H1 (cell line): ENCODE data around the gene ATP6AP1.

Experiments used
- CTCF ChIP-seq, 3 experiments: IDR thresholded peaks; 1 replicate in 2 of 3; 2 replicates in 1 of 3; pipeline versions ENCODE4 v1.5.1 to v1.6.1; 2011; ENCODE audit warnings: low read length in 3 of 3, mild to moderate bottlenecking in 3 of 3, inconsistent platforms in 2 of 3, low read depth in 1 of 3, moderate library complexity in 1 of 3; ENCODE audit not compliant: insufficient read depth in 1 of 3; ENCODE audit errors: control extremely low read depth in 1 of 3
- EGR1 ChIP-seq: IDR thresholded peaks from 2 replicates; pipeline ENCODE4 v1.6.1; 2011; ENCODE audit warnings: low read depth, low read length, borderline replicate concordance
- EP300 ChIP-seq, 2 experiments: IDR thresholded peaks; 1 replicate in 1 of 2; 2 replicates in 1 of 2; pipeline ENCODE4 v1.6.1; 2011 to 2012; ENCODE audit warnings: low read depth in 2 of 2, low read length in 2 of 2, mild to moderate bottlenecking in 2 of 2, borderline replicate concordance in 1 of 2, inconsistent platforms in 1 of 2, moderate library complexity in 1 of 2
- POLR2A ChIP-seq, 2 experiments: IDR thresholded peaks; 1 replicate in 1 of 2; 2 replicates in 1 of 2; pipeline ENCODE4 v1.6.1; 2011; ENCODE audit warnings: low read depth in 2 of 2, low read length in 2 of 2, mild to moderate bottlenecking in 2 of 2; ENCODE audit errors: control extremely low read depth in 1 of 2

DNA sequence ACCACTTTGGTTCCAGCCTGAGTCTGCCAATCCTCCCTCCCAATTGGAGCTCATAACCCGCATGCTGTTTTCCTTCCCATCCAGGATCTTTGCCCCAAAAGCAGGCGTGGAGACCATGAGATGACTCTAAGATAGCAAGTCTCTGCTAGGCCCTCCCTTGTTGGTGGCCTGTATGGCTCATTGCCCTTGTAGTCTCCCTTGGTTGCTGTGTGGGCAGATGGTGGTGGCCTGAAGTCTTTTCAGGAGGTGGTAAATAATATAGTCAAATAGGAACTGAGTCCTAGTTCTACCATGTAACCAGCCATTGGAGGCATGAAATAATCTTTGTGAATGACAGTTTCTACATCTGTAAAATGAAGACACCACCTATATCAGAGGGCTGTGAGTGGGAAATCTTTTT is 1.2 kb downstream of the ATP6AP1 start:
- TF ChIP-seq EGR1, result no peak
- no peak for TF ChIP-seq CTCF (IDR thresholded peaks at IDR 0.05; ENCODE audit: control extremely low read depth in 1 of 3, insufficient read depth in 1 of 3, low read depth in 1 of 3, low read length in 3 of 3)
- no peak for TF ChIP-seq EP300 (IDR thresholded peaks at IDR 0.05; ENCODE audit: borderline replicate concordance in 1 of 2, low read depth in 2 of 2, low read length in 2 of 2)
- TF ChIP-seq POLR2A (IDR thresholded peaks at IDR 0.05; ENCODE audit: control extremely low read depth in 1 of 2, low read depth in 2 of 2, low read length in 2 of 2), result no peak
